Astrocyte (in vitro differentiated cells and primary cell): ENCODE measurements around the gene TTC1.

Experiments
- EZH2 ChIP-seq: IDR thresholded peaks from 2 replicates; pipeline ENCODE4 v1.6.1; 2012; ENCODE audit warnings: mild to moderate bottlenecking, low read length, inconsistent platforms; ENCODE audit not compliant: insufficient read depth
- TF ChIP-seq, protein P1 (sequence below): IDR thresholded peaks from 2 replicates; pipeline ENCODE4 v1.5.1; 2011; ENCODE audit warnings: low read depth, mild to moderate bottlenecking, inconsistent platforms, low read length, moderate library complexity; ENCODE audit not compliant: insufficient read depth

DNA sequence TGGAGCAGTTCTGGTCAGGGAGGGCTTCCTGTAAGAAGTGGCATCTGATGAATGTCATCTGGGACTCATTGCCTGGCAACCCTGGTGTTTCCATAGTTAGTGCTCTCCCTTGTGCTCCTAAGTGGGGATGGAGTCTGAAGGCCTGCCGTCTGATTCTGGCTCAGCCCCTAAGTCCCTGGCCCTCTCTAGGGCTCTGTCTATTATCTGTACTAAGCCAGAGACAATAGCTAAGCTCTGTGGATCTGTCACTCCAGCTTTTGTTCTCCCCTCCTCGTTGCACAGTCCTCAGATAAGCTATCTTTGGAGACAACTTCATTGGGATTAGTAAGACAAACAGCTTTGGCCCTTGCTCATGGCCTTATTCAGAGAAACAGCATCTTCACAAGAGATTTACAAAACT, 30.6 kb upstream of the TTC1 start:
- TF ChIP-seq, protein P1, sequence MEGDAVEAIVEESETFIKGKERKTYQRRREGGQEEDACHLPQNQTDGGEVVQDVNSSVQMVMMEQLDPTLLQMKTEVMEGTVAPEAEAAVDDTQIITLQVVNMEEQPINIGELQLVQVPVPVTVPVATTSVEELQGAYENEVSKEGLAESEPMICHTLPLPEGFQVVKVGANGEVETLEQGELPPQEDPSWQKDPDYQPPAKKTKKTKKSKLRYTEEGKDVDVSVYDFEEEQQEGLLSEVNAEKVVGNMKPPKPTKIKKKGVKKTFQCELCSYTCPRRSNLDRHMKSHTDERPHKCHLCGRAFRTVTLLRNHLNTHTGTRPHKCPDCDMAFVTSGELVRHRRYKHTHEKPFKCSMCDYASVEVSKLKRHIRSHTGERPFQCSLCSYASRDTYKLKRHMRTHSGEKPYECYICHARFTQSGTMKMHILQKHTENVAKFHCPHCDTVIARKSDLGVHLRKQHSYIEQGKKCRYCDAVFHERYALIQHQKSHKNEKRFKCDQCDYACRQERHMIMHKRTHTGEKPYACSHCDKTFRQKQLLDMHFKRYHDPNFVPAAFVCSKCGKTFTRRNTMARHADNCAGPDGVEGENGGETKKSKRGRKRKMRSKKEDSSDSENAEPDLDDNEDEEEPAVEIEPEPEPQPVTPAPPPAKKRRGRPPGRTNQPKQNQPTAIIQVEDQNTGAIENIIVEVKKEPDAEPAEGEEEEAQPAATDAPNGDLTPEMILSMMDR, result no peak
- TF ChIP-seq EZH2, result no peak
